ENCODE measurements around the gene PRDX4.
"Not testable (repeated sequence)": the region's sequence is repeated elsewhere in the genome, so short reads cannot be mapped to it uniquely, and the experiment has no call there.

Gene PRDX4

DNA sequence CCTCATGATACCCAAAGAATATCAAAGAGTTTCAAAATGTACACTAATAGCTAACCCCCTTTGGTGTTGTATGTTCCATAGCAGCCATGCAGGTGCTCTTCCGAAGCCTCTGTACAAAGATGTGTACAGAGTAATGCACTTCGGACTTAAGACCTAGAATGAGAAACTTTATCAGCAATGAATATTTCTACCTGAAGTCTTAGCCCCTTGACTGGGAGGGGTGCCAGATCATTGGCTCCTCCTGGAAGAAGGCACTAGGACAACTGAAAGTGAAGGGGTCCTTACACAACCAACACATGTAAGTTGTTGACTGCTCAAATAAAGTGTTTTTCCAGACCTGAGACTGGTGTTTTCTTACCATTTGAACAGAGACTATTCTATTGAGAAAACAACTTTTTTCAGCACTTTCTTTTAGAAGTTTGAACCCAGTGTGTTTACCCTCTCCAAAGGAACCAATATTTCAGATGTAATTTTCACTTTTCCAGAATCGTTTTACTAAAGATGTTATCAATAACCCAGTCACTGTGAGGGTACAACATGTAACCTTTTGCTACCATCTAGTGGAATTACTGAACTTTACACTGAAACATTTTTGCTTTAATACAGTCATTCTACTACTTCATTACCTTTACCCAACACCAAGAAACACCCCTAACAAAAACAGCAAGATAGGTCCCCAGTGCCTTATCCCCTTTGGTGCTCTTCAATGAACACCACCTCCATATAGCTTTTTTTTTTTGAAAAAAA lies 33.3 kb upstream of the PRDX4 start:
- TF ChIP-seq, protein P1, sequence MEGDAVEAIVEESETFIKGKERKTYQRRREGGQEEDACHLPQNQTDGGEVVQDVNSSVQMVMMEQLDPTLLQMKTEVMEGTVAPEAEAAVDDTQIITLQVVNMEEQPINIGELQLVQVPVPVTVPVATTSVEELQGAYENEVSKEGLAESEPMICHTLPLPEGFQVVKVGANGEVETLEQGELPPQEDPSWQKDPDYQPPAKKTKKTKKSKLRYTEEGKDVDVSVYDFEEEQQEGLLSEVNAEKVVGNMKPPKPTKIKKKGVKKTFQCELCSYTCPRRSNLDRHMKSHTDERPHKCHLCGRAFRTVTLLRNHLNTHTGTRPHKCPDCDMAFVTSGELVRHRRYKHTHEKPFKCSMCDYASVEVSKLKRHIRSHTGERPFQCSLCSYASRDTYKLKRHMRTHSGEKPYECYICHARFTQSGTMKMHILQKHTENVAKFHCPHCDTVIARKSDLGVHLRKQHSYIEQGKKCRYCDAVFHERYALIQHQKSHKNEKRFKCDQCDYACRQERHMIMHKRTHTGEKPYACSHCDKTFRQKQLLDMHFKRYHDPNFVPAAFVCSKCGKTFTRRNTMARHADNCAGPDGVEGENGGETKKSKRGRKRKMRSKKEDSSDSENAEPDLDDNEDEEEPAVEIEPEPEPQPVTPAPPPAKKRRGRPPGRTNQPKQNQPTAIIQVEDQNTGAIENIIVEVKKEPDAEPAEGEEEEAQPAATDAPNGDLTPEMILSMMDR (IDR thresholded peaks at IDR 0.05; ENCODE audit: insufficient read depth, missing control alignments), result peak; percentile 2
- DNase-seq (ENCODE audit: insufficient read length, low spot score) (no peak), FAIRE-seq (peak; percentile 21)

DNA sequence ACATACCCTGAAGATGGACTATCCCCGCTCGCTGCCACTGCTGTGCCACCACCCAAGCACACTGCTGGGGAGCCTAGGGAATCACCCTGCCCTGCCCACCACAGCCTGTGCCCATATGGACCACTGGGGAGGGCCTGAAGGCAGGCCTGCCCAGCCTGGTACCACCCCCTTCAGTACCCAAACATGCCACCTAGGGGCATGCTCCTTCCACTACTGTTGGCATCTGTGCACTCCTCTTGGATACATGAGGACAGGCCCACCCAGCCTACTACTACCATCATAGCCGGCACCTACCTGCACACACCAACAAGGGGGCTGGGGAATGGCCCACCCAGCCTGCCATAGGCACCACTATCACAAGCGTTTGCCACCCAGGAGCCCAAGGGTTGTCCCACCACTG lies 30.1 kb upstream of the PRDX4 start:
- FAIRE-seq (no peak), DNase-seq (ENCODE audit: insufficient read length, low spot score) (no peak)
- TF ChIP-seq, protein P1 (IDR thresholded peaks at IDR 0.05; ENCODE audit: insufficient read depth, missing control alignments), result no peak

DNA sequence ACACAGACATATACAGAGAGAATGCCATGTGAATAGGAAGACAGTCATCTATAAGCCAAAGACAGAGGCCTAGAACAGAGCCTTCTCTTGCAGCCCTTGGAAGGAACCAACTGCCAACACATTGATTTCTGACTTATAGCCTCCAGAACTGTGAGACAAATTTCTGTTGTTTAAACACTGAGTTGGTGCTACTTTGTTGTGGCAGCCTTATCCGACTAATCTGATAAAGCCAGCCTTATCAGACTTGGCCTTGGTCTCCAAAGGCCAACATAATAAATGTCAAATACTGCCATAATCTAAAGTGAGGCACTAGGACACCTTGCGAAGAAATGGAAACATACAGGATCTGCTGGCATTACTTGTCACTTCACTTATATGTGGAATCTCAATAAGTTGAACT lies 24.3 kb upstream of the PRDX4 start:
- TF ChIP-seq, protein P1 (IDR thresholded peaks at IDR 0.05; ENCODE audit: insufficient read depth, missing control alignments), result no peak
- no peak for FAIRE-seq
- no peak for DNase-seq (ENCODE audit: insufficient read length, low spot score)

DNA sequence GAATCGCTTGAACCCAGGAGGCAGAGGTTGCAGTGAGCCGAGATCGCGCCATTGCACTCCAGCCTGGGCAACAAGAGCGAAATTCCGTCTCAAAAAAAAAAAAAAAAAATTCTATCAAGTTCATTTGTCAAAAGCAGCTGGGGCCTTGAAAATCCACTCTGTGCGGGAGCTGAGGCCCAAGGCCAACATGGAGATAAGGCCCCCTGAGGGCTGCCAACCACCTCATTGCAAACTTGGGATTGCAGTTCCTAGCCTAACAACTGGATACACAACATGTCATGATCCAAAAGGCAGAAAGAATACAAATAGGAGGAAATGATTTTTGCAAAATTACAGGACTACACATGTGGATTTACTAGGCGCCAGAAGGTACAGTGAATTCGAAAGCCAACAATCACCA lies 22.5 kb upstream of the PRDX4 start:
- FAIRE-seq (no peak), DNase-seq (ENCODE audit: insufficient read length, low spot score) (no peak)
- TF ChIP-seq, protein P1 (IDR thresholded peaks at IDR 0.05; ENCODE audit: insufficient read depth, missing control alignments), result no peak

DNA sequence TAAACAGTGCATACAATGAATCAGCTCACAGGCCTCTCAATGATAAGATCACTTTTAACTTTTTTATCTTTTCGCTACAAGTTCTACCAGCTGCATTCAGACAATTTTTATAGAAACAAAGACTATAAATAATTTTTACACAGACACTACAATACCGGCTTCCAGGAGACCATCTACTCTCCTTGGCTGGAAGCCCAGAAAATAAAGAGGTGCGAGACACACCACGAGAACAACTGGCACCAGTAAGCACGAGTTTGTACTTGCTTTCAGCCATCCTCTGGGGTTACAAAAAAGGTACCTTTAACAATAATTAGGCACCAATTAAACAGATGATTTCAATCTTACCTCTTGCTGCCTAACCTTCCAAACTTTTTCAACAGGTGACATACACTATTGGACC lies 11.2 kb upstream of the PRDX4 start:
- TF ChIP-seq, protein P1 (IDR thresholded peaks at IDR 0.05; ENCODE audit: insufficient read depth, missing control alignments), result no peak
- FAIRE-seq (no peak), DNase-seq (ENCODE audit: insufficient read length, low spot score) (no peak)

DNA sequence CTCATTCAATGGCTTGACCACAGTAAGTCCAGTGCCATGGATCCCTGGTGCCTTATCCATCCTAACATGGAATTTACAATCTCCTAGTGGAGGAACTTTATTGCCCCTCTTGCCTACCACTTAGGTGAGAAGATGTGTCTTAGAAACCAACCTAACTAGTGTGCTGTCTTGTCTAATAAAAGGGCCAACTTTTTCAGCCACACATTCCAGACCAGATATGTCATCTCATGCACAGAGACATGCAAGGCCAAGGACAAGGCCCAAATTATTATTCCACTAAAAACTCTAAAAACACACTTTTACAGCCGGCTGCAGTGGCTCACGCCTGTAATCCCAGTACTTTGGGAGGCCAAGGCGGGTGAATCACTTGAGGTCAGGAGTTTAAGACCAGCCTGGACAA lies 10.6 kb upstream of the PRDX4 start:
- TF ChIP-seq, protein P1 (IDR thresholded peaks at IDR 0.05; ENCODE audit: insufficient read depth, missing control alignments), result no peak
- FAIRE-seq, result no peak
- DNase-seq (ENCODE audit: insufficient read length, low spot score), result no peak

DNA sequence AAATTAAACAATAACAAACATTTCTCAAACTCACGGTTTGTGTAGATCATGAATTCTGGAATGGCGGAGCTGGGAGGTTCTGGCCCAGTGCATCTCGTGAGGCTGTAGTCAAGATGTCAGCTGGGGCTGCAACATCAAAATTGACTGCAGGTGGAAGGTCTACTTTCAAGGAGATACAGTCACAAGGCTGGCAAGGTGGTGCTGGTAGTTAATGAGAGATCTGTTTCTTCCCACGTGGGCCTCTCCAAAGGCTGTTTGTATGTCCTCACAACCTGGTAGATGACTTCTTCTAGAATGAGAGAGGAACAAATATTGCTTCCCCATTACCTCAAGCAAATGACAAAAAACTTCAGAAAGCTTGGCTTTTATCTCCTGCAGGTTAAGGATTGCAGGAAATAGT lies 8.0 kb upstream of the PRDX4 start:
- TF ChIP-seq, protein P1 (IDR thresholded peaks at IDR 0.05; ENCODE audit: insufficient read depth, missing control alignments), result no peak
- FAIRE-seq (no peak), DNase-seq (ENCODE audit: insufficient read length, low spot score) (no peak)

DNA sequence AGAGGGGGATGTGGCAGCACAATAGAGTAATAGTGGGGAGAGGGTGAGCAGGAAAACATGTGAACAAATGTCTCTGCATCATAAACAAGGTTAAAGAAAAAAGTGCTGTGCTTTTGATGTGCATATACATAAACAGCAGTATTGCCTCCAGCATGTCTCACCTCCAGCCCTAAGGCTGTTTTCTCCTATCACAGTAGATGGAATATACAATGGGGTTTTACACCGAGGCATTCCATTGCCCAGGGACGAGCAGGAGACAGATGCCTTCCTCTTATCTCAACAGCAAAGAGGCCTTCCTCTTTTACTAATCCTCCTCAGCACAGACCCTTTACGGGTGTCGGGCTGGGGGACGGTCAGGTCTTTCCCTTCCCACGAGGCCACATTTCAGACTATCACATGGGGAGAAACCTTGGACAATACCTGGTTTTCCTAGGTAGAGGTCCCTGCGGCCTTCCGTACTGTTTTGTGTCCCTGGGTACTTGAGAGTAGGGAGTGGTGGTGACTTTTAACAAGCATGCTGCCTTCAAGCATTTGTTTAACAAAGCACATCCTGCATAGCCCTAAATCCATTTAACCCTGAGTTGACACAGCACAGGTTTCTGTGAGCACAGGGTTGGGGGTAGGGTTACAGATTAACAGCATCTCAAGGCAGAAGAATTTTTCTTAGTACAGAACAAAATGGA lies 7.1 kb upstream of the PRDX4 start:
- FAIRE-seq; DNase-seq (ENCODE audit: insufficient read length, low spot score): not testable (repeated sequence)

Data from D721Med (cell line).